M059J (cell line): ENCODE results near the gene COBL. TPM values are rescaled to one million over a fixed set of nuclear protein-coding genes. Genes with fewer than 3 reads are reported as not detected.
"Not testable (repeated sequence)": the region's sequence is repeated elsewhere in the genome, so short reads cannot be mapped to it uniquely, and the experiment has no call there.

Experiments used
- DNase-seq: peaks from one replicate; pipeline ENCODE4 v3.0.0-alpha.2; 2012; ENCODE audit warnings: low read depth
- total RNA-seq: library from RNA; depleted of rRNA; stranded (reverse); fragments of >200 nt; shearing (Covaris generic); gene quantifications from 2 replicates; pipeline ENCODE4 v1.2.3, GENCODE V29; 2014

The COBL gene
- total RNA-seq, 1 experiment from 2014 or later: 0.10 TPM

DNA sequence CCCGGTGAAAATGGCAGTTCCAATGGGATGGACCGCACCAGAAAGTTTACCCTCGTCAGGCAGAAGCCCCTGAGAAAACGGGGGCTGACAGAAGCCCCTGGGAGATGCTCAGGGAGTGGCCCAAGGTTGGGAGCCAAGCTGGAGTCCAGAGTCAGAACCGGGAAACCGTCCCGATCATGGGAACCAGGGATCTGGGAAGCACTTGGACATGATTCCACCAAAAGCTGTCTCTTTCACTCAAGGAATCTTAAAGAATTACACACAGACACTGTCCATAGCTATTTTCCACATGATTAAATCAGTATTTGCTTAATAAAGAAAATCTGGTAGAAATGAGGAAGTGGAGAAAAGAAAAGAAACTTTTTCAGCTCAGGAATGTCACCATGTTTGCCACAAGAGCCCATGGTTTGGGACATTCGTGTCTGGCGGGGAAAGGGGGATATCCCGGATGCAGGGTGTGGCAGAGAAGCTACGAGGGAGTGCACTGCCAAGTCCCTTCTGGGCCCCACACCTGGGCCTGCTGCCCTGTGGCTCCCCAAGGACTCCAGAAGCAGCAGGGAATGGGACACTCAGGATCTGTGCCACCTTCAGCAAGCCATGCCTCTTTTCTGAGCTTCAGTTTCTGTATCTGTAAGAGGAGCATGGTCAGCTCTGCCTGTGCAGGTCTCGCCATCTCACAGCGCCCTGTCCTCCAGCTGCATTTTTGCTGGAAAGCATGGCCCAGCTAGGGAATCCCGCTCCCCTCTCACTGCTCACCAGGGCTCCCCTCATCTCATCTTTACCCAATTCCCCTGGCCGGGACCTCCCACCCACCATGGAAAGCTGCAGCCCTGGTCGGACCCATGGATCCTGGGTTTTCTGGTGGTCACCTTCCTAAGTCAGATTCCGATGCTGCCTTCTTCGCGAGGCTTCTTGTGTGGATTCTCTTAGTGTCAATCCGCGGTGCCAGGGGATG, 308.8 kb downstream of the COBL start:
- DNase-seq: no peak

DNA sequence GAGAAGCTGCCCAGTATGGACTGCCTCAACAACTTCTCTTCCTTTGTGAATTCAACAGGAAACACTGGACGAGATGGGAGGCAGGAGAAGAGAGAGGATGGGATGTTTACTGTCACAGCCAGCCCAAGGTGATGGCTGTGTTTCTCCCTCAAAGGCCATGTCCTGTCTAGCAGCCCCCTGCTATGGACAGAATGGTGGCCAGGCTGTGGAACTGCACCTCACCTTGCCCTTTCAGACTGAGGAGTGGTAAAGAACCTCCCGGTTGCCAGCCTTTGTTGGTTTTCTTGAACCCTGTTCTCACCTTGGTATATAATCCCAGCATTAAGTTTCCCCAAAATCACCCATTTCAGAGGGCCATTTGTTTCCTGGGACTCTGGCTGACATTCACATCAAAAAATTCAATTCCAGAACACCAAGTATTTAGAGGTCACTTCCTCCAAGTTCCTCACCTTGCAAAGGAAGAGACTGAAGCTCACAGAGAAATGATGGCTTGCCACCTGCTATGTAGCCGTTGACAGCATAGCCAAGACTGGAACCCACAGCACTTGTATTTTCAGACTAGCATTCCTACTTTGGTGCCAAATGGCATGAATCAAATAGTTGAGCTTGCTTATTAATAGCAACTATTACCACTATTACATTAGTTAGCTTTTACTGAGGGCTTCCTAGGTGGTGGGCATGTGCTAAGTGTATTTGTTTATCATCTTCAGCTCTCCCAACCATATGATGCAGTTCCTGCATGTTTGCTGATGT, 309.9 kb downstream of the COBL start:
- no peak for DNase-seq

- no peak for DNase-seq
Measured at GRCh38 chr7:51005074-51005473, 311.5 kb downstream of the COBL start.

DNA sequence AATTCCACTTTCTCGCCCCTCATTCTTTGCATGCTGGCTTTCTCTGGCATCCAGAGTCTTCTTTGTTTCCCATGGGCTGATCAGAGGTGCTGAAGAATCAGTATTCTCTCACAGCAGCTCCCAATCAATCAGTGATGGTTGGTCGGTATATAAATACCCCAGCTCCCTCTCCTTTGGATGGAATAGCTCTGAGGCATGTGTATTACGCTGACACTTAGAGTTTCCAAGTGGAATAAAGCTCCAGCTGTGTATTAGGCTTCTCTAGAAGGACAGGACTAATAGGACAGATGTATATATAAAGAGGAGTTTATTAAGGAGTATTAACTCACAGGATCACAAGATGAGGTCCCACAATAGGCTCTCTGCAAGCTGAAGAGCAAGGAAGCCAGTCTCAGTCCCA, 315.7 kb downstream of the COBL start:
- DNase-seq: no peak

DNA sequence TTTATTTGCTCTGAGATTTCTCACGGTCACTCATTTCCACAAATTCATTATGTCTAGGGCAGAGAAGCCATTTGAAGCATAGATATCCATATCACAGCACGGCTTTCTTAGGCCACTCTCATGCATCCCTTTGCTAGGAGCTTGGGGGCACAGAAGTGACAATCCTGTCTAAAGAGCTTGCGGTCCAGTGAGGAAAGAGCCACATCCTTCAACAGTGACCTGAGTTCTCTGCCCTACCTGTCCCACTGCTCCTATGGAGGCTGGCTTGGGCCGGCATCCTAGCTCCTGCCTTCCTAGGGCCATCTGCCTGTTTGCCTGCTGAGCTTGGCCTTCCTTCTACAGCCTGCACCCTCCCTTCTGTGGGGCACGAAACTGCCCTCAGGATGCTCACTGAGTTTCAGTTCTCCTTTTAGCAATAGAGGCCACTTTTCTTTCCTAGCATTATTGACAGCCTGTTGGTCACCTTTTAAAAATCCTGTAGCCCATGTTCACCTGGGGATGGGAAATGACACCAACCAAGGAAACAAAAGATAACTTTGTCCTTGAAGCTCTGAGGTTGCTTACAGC, 321.8 kb downstream of the COBL start:
- no peak for DNase-seq

GRCh38 chr7:50990214-50990613, 326.4 kb downstream of the COBL start:
- DNase-seq: not testable (repeated sequence)

GRCh38 chr7:50988988-50989387, 327.6 kb downstream of the COBL start:
- no peak for DNase-seq

DNA sequence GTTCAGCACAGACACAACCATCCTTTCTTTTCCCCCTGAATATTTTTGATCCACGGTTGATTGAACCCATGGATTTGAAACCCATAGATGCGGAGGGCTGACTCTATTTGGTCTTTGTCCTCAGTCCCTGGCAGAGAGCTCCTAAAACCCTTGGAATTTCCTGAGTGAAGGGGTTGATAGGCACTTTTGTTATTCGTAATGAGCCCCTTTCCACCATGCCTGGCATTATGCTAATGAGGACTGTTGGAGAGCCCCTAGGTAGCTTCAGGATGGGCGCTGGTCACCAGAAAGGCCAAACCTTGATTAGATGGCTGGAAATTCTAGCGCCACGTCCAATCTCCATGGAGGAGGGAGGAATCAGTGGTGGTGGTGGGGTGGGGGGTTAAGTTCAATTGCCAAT, 328.1 kb downstream of the COBL start:
- no peak for DNase-seq

GRCh38 chr7:50985096-50985495, 331.5 kb downstream of the COBL start:
- DNase-seq: peak; percentile 28

- no peak for DNase-seq
Measured at GRCh38 chr7:50983850-50984249, 332.8 kb downstream of the COBL start.

- DNase-seq: no peak
Measured at GRCh38 chr7:50982626-50983025, 334.0 kb downstream of the COBL start.

GRCh38 chr7:50981743-50982142, 334.9 kb downstream of the COBL start:
- no peak for DNase-seq

- DNase-seq: no peak
Measured at GRCh38 chr7:50980411-50980810, 336.2 kb downstream of the COBL start.

GRCh38 chr7:50978633-50979215, 337.9 kb downstream of the COBL start:
- peak; percentile 59 for DNase-seq

DNA sequence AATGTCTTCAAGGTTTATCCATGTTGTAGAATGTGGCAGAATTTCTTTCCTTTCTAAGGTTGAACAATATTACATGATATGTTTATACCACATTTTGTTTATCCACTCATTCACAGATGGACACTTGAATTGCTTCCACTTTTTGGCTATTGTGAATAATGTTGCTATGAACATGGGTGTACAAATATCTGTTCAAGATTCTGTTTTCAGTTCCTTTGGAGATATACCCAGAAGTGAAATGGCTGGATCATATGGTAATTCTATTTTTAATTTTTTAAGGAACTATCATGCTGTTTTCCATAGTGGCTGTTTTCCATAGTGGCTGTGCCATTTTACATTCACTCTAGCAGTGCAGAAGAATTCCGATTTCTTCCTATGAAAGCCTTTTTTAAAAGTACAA, 339.2 kb downstream of the COBL start:
- no peak for DNase-seq

DNA sequence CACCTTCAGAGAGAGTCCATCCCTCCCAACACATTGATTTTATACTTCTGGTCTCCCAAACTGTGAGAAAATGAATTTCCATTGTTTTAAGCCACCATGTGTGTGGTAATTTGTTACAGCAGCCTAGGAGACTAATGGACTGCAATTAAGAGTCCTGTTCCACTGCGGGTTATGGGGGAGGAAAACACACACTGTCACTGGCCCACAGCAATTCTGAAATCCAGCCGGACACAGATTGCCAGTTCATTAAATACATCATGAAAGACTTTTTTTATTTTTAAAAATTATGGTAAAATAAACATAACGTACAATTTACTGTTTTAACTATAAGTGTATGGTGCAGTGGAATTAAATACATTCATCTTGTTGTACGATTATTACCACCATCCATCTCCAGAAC, 340.5 kb downstream of the COBL start:
- DNase-seq: no peak

DNA sequence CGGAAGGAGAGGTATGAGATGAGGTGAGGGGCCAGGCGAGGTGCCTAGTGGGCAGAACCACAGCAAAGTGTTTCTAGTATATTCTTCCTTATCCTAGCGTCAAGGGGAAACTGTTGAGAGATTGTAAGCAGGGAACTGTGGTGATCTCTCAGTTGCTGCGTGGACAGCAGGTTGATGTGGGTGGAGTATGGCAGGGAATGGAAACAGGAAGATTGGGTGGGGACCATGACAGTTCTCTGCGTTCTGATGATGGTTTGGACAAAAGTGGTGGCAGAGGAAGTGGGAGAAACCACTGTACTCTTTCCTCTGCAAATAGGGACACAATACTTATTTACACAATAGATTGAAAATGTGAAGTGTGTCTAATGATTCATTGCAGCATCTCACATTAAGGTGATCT, 342.4 kb downstream of the COBL start:
- DNase-seq: no peak

DNA sequence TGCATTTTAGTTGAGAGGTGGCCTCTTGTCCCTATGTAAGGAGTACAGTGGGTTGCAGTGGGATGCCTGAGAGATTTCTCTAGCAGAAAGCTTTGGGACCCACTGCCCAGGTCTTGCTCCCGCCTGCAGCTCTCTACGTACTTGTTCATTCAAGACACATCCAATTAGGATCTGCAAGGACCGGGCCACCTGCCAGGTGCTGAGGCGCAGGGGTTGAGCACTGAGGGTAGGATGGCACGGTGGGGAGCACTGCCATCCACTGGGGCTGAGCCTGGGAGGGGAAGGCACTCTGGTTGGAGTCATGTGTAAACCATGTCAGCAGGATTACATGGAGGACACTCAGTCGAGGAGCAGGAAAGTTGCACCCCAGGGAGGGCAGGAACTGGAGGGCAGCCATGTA, 342.8 kb downstream of the COBL start:
- no peak for DNase-seq

- DNase-seq: no peak
Measured at GRCh38 chr7:50970092-50970491, 346.5 kb downstream of the COBL start.
